Esophagus squamous epithelium (tissue), 5 donors: ENCODE results near the gene BCKDHB. TPM values are rescaled to one million over a fixed set of nuclear protein-coding genes. Genes with fewer than 3 reads are reported as not detected.
A peak's percentile ranks its signal among the peaks of the same experiment; 100 is the strongest.

ENCODE experiments used
- DNase-seq: peaks from one replicate; lab custom pipeline; 2025; lab: John Stamatoyannopoulos, UW
- H3K27ac ChIP-seq, 4 donors: fragments of 200-600 bp; sonication (generic); one replicate each; pipeline ENCODE4 v1.5.1; 2016 to 2019; ENCODE audit warnings: mild to moderate bottlenecking in 1 of 4
- H3K27me3 ChIP-seq, 4 donors: fragments of 200-600 bp; sonication (generic); 1 replicate in 3 of 4; 2 replicates in 1 of 4; pipeline versions ENCODE4 v1.5.1 to v1.6.0; 2017 to 2021; ENCODE audit warnings: antibody characterized with exemption in 1 of 4
- H3K36me3 ChIP-seq, 3 donors: fragments of 200-600 bp; sonication (generic); one replicate each; pipeline ENCODE4 v1.5.1; 2016 to 2019
- H3K4me1 ChIP-seq, 3 donors: fragments of 200-600 bp; sonication (generic); one replicate each; pipeline ENCODE4 v1.5.1; 2017 to 2019
- H3K4me3 ChIP-seq, 4 donors: fragments of 200-600 bp; sonication (generic); 1 replicate in 3 of 4; 2 replicates in 1 of 4; pipeline ENCODE4 v1.5.1; 2016 to 2019; ENCODE audit warnings: mild to moderate bottlenecking in 2 of 4, moderate library complexity in 1 of 4
- H3K9me3 ChIP-seq, 3 donors: fragments of 200-600 bp; sonication (generic); one replicate each; pipeline ENCODE4 v1.5.1; 2016 to 2019
- CTCF ChIP-seq, 6 experiments: fragments of 450-650 bp in 4 of 6; fragments of 200-600 bp in 2 of 6; sonication (generic) in 2 of 6; IDR thresholded peaks; one replicate each; pipeline ENCODE4 v1.5.1; 2016 to 2019; ENCODE audit warnings: antibody characterized with exemption in 6 of 6, mild to moderate bottlenecking in 4 of 6, moderate library complexity in 4 of 6
- POLR2A ChIP-seq, 4 donors: fragments of 450-650 bp; IDR thresholded peaks; one replicate each; pipeline ENCODE4 v1.6.1; 2017; ENCODE audit warnings: antibody characterized with exemption in 4 of 4, mild to moderate bottlenecking in 4 of 4, moderate library complexity in 3 of 4
- WGBS, 2 donors: methylation state at CpG; one replicate each; pipeline ENCODE4 v1.1.5; 2018; 5-methylcytosine and 5-hydroxymethylcytosine counted together
- intact Hi-C: fragments of 100-400 bp; cut with DNase I; formaldehyde crosslinking; loops from one replicate; pipeline ENCODE4 v1.15.0; 2022
- total RNA-seq, 4 donors: library from RNA; depleted of rRNA; stranded (reverse); fragments of >200 nt; gene quantifications; one replicate each; pipeline ENCODE4 v1.1.0, GENCODE V29; 2016
- donor health status: DM: yes; HTN: yes; CAD: no.

BCKDHB gene
- total RNA-seq, 4 donors from 2014 or later: 7.6 to 15.8 (median 9.0) TPM

DNA sequence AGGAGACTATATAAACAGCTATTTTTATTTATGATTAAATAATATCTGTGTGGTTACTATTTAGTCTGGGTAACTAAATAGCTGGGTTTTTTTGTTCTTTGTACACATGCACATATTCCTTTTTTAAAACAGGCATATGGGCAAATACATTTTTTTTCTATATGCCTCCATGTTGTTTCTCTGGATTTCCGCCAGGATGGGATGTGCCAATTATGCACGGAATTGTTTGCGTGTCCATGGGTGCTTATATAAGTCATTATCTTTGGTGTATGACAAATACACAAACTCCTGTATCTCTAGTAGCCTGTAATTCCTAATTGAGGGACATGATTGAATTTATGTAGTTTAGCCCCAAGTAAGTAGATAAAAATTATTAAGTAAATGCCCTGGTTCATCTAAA, 226.9 kb downstream of the BCKDHB start:
- Histone ChIP-seq H3K9me3 (no peaks in the 10 kb centered on the region), H3K4me1 (peaks cover 0 to 10% (median 2%) of the 10 kb centered on the region in 3 donors), H3K36me3 (no peaks in the 10 kb centered on the region), H3K27me3 (no peaks in the 10 kb centered on the region), H3K27ac (no peak overlapping the region), H3K4me3 (no peak overlapping the region)
- TF ChIP-seq POLR2A (IDR thresholded peaks at IDR 0.05) (no peak), CTCF (IDR thresholded peaks at IDR 0.05) (no peak)
- 48 to 55% methylated on average over 3 of the region's 3 CpGs for WGBS, 2 donors
- no peak for DNase-seq
- intact Hi-C loops: no loop called here

DNA sequence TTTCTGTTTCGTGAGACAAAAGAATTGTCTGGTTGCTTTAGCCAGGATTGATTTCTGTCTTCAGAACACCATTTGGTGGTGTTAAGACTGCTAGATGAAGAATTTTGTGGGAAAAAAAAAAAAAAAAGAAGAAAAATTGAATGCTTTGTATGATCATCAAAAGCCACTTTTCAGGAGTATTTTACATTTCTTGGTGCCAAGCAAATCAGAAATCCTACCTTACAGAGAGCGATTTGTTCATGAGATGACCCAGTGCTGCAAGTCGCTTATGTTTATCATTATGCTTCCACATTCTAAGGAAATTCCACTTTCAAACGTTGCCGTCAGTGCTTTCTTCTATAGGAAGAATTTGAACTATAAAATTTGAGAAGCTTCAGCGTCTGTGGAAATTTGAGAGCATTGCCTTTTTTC, 228.7 kb downstream of the BCKDHB start:
- H3K4me3 ChIP-seq: peak overlapping the region in 1 of 4 donors; percentile 40
- H3K27ac ChIP-seq: no peak overlapping the region
- peaks cover 0 to 10% (median 2%) of the 10 kb centered on the region in 3 donors for H3K4me1 ChIP-seq
- no peaks in the 10 kb centered on the region for H3K9me3 ChIP-seq
- intact Hi-C loops: no loop called here
- no peak for DNase-seq
- no peaks in the 10 kb centered on the region for H3K36me3 ChIP-seq
- TF ChIP-seq POLR2A (IDR thresholded peaks at IDR 0.05): no peak
- no peak for TF ChIP-seq CTCF (IDR thresholded peaks at IDR 0.05)
- 77 to 79% methylated on average over 6 of the region's 6 CpGs for WGBS, 2 donors
- H3K27me3 ChIP-seq: no peaks in the 10 kb centered on the region

GRCh38 chr6:80336911-80337310, 230.4 kb downstream of the BCKDHB start:
- H3K4me3 ChIP-seq: no peak overlapping the region
- TF ChIP-seq POLR2A (IDR thresholded peaks at IDR 0.05) (no peak), CTCF (IDR thresholded peaks at IDR 0.05) (no peak)
- H3K9me3 ChIP-seq: no peaks in the 10 kb centered on the region
- no peaks in the 10 kb centered on the region for H3K27me3 ChIP-seq
- no peak for DNase-seq
- H3K27ac ChIP-seq: no peak overlapping the region
- no peaks in the 10 kb centered on the region for H3K36me3 ChIP-seq
- intact Hi-C loops: no loop called here
- peaks cover 0 to 10% (median 2%) of the 10 kb centered on the region in 3 donors for H3K4me1 ChIP-seq
- WGBS, 2 donors: 44 to 45% methylated on average over 2 of the region's 2 CpGs

GRCh38 chr6:80338201-80338836, 231.8 kb downstream of the BCKDHB start:
- Histone ChIP-seq H3K4me1 (peaks cover 0 to 10% (median 2%) of the 10 kb centered on the region in 3 donors), H3K27ac (no peak overlapping the region), H3K36me3 (no peaks in the 10 kb centered on the region), H3K4me3 (no peak overlapping the region), H3K27me3 (no peaks in the 10 kb centered on the region), H3K9me3 (no peaks in the 10 kb centered on the region)
- 58 to 65% methylated on average over 12 of the region's 12 CpGs for WGBS, 2 donors
- DNase-seq: no peak
- TF ChIP-seq CTCF (IDR thresholded peaks at IDR 0.05) (peak in 5 of 6 experiments; percentile 35 to 71 (median 49)), POLR2A (IDR thresholded peaks at IDR 0.05) (no peak)
- intact Hi-C loops: no loop called here

GRCh38 chr6:80339421-80339820, 232.9 kb downstream of the BCKDHB start:
- Histone ChIP-seq H3K36me3 (no peaks in the 10 kb centered on the region), H3K27ac (no peak overlapping the region), H3K4me3 (no peak overlapping the region), H3K4me1 (peaks cover 0 to 6% (median 2%) of the 10 kb centered on the region in 3 donors), H3K9me3 (no peaks in the 10 kb centered on the region), H3K27me3 (no peaks in the 10 kb centered on the region)
- intact Hi-C loops: no loop called here
- DNase-seq: no peak
- no peak for TF ChIP-seq CTCF (IDR thresholded peaks at IDR 0.05)
- no peak for TF ChIP-seq POLR2A (IDR thresholded peaks at IDR 0.05)
